Epithelial cell of esophagus (primary cell): ENCODE measurements around the gene SNAPC4.
A peak's percentile ranks its signal among the peaks of the same experiment; 100 is the strongest.

ENCODE experiments used
- DNase-seq: peaks from one replicate; pipeline ENCODE4 v3.0.0; 2010; ENCODE audit warnings: low read depth
- H3K4me3 ChIP-seq: 2 replicates; pipeline ENCODE4 v1.5.1; 2011; ENCODE audit warnings: mild to moderate bottlenecking, low read length, control low read depth
- TF ChIP-seq, protein P1 (sequence below): IDR thresholded peaks from 2 replicates; pipeline ENCODE4 v1.5.1; 2011; ENCODE audit warnings: low read depth, mild to moderate bottlenecking, low read length, control low read depth, inconsistent platforms; ENCODE audit not compliant: insufficient read depth; ENCODE audit errors: missing control alignments

SNAPC4 gene

DNA sequence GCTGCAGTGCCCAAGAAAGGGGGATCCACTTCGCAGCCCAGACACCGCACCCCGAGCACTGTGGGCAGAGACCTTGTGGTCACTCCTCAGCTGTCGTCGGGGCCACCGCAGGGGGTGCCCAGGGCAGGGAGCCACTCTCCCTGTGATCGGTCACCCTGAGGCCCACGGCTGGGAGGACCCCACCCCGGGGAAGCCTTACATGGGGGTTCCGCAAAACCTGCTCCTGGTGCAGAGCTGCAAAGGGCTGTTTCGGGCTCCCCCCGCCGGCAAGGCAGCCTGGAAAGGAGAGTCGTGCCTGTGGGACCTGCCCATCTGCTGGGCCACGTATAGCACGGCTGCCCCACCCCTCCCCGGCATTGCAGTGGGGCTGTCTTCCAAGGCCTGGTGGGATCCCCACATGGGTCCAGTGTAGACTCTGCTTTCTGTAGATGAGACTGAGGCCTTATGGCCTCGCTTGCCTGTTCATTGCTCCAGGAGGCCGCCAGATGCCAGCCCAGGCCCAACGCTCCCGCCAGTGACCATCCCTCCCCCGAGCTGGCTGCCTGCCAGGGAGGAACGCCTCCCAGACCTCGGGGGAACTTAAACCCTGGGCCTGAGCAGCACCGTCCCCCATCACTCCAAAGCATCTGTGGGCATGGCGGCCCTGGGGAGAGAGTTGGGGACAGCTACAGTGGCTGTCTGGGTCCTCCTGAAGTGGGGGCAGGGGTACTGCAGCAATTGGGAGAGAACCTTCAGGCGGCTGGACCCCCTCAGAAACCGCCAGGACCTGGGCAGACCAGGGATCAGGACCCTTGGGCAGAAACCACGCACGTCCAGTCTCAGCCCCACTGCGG is 34.8 kb downstream of the SNAPC4 start:
- TF ChIP-seq, protein P1, sequence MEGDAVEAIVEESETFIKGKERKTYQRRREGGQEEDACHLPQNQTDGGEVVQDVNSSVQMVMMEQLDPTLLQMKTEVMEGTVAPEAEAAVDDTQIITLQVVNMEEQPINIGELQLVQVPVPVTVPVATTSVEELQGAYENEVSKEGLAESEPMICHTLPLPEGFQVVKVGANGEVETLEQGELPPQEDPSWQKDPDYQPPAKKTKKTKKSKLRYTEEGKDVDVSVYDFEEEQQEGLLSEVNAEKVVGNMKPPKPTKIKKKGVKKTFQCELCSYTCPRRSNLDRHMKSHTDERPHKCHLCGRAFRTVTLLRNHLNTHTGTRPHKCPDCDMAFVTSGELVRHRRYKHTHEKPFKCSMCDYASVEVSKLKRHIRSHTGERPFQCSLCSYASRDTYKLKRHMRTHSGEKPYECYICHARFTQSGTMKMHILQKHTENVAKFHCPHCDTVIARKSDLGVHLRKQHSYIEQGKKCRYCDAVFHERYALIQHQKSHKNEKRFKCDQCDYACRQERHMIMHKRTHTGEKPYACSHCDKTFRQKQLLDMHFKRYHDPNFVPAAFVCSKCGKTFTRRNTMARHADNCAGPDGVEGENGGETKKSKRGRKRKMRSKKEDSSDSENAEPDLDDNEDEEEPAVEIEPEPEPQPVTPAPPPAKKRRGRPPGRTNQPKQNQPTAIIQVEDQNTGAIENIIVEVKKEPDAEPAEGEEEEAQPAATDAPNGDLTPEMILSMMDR, result no peak
- no peak for DNase-seq
- no peak overlapping the region for H3K4me3 ChIP-seq

DNA sequence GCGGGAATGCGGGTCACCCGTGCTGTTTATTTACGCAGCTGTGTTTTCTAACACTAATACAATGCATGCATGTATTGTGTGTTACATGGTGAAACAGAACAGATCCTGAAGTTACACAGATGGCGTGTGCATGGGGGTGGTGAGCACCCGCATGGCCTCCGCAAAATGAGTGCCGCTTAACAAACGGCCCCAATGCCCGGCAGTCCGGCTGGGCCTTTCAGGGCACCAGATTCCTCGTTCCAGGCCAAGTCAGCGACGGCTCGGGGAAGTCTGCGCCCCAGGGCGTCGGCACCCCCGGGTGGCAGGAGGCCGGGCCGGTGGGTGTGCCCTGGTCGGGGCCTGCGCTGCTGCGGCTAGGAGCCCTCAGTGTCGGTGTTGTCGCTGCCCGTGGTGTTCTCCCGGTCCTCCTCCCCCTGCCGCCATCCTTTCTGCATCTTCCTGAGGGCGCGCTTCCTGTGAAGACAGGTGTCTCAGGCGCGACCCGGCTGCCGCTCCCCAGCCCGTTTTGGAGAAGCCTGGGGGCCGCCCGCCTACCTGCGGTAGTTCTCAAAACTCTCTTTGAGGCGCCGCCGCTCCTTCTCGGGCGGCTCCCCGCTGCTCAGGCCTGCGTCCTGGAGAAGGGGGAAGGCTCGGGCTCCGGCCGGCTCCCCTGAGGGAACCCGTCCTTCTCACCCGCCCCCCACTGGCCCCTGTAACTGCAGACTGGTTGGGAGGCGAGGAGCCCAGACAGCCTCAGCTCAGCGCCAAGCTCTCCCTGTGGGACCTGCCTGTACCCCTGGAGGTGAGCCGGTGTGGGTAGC is 35.8 kb downstream of the SNAPC4 start:
- H3K4me3 ChIP-seq, result peak overlapping the region; percentile 21
- TF ChIP-seq, protein P1, result no peak
- no peak for DNase-seq

DNA sequence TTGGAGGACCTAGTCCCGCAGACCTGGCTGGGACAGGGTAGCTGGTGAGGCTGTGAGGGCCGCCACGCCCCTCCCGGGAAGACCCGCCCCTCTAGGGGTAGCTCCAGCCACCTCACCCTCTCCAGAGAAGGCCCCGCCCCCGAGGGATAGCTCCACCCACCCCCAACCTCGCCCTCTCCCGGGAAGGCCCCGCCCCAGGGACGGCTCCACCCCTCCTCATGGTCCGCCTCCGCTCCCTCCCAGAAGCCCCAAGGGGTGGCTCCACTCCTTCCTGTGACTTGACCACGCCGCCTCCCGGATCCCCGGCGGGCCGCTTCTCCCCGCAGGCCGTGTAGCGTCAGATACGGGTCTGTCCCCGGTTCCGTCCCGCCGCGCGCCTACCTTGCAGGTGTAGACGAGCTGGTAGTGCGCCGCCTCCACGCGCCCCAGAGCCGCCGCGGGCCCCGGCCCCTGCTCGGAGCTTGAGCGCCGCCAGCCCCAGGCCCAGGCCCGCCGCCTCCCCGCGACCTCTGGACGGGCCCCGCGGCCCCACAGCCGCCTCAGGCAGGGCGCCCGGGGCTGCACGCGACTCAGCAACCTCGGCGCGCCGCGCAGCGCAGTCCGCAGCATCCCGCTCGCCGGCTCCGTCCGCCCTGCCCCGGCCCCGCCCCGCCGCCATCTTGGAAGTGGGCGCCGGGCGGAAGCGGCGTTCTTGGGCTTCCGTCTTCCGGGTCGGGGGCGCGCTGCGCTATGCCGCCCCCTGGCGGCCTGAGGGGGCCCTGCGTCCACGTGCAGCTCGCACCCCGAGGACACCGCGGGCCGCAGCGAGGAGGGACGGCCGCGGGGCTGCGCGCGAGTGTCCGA is 36.6 kb downstream of the SNAPC4 start, which contains the start of gene DNLZ:
DNLZ (minus strand) TSS at position 639 of the 843 bp plus-strand sequence; CDS start at position 609, 30 bp downstream.
- peak; percentile 96 for DNase-seq
- TF ChIP-seq, protein P1, result peak; percentile 64
- peak within 1 kb of the TSS; percentile 64 for H3K4me3 ChIP-seq

DNA sequence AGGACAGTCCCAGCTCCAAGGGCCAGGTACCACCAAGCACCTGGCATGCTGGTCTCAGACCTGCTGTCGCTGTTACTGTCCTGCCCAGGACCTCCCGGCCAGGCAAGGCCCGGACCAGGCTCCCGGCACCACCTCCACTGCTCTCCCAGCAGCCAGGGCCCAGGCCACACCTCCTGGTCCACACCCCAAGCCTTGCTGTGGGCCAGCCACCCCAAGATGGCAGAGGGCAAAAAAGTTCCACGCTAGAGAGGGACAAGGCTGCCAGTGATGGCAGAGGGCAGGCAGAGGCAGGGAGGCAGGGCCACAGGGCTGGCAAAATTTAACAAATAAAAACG is 37.6 kb downstream of the SNAPC4 start:
- DNase-seq, result no peak
- no peak overlapping the region for H3K4me3 ChIP-seq
- TF ChIP-seq, protein P1, result no peak

DNA sequence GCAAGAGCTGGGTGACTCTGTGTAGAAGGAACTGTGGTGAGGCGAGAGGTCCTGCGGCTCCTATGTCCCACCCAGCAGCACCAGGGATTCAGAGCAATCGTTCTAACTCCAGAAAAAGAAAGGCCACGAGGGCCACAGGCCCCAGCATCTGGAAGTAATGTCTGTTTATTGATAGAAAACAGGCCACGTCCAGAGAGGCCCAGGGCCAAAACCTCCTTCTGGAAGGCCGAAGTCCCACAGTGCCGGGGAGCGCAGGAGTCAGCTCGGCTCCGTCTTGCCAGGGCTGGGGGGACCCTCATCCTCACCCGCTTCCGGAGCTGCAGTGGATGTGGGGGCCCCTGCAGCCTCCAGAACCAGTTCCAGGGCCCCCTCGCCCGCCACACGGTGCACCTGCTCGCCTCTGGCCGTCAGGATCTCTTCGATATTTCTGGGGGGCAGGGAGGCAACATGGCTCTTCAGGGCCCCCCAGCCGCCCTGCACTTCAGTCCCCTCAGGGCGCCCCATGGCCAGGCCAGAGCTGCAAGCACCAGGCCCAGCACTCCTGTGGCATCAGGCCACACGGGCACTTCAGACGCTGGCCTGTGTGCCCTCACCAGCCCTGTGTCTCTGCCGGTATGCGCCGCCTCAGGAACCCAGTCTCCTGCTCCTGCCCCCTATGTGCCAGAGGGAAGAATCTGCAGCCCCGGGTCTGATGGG is 38.1 kb downstream of the SNAPC4 start:
- DNase-seq, result no peak
- no peak overlapping the region for H3K4me3 ChIP-seq
- TF ChIP-seq, protein P1, result no peak
